HG03565 (cell line): ENCODE results near the gene NUMB.

Experiments
- ATAC-seq: cut with Tn5 transposase; IDR thresholded peaks from one replicate; pipeline ENCODE4 v1.9.1; 2021; ENCODE audit warnings: mild to moderate bottlenecking, moderate library complexity; ENCODE audit not compliant: unreplicated experiment

Gene NUMB

DNA sequence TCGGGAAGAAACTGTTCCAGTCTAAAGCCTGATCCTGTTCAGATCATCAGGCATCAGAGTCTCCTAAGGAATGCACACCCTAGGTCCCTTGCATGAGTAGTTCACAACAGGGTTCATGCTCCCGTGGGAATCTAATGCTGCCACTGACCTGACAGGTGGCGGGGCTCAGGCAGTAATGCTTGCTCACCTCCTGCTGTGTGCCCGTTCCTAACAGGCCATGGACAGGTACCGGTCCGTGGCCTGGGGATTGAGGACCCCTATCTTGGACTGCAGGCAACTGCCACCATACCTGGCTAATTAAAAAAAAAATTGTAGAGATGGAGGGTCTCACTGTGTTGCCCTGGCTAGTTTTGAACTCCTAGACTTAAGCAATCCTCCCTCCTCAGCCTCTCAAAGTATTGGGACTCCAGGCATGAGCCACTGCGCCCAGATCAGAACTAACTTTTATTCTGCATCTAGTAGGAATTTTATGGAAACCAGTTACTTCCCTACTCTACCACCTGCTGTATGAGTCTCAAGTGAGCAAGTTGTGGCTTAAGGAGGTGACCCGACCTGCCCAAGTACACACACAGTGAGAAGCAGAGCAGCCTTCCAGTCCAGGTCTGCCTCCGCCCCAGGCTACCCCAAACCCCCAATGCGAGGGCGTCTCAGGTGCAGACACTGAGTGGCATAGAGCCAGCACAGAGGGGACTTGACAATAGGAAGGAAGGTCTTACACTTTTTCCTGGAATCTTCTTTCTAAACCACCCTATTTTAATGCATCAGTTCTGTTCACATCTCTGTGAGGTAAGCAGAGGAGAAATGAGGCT, 223.6 kb downstream of the NUMB start:
- no peak for ATAC-seq

DNA sequence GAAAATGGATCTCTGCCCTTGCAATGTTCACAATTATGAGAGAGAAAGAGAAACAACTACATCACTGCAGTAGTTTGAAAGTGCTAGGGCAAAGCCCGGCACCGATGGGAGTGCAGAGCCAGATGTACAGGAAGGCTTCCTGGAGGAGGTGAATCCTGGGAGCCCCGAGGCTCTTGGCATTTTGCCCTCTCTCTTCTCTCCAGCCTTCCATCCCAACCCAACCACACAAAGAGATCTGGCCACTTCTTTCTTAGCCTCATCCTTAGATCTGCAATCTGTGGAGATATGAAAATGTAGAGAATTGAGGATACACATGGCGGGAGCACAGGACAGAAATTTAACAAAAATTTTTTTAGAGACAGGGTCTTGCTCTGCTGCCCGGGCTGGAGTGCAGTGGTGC, 224.3 kb downstream of the NUMB start:
- ATAC-seq, result no peak

DNA sequence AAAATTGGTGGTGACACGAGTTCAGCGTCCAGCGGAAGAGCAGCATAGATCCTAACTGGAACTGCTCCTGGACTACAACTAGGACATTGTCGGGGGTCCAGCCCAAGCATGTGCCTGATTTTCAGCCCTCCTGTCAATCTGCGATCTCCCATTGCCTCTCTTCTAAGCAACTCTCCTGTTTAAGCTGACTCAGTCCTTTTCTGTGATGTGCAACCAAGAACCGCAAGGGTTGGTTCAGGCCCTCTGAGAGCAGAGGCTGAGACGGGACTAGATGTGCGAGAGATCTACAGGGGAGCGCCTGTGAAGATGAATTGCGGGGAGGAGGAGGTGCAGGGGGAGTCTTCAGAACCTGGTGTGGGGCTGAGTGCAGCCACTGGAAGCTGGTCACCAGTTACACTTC, 224.8 kb downstream of the NUMB start:
- ATAC-seq, result no peak

DNA sequence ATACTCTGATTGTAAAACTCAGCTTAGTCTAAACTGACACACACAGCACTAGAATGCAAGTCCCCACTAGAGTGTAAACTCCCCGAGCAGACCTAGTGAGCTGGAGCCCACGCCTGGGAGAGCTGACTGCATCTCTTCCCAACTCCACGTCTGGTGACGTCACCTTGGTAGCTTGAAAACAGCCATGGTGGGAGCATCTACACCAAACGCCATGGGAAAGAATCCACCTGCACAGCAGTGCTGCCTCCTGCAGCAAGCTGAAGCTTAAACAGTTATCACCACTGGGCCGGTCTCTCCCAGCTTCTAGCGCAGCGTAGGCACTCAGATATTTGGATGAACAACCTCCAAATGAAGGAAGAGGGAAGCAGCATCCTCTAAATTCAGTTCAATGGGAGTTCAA, 225.4 kb downstream of the NUMB start:
- no peak for ATAC-seq

DNA sequence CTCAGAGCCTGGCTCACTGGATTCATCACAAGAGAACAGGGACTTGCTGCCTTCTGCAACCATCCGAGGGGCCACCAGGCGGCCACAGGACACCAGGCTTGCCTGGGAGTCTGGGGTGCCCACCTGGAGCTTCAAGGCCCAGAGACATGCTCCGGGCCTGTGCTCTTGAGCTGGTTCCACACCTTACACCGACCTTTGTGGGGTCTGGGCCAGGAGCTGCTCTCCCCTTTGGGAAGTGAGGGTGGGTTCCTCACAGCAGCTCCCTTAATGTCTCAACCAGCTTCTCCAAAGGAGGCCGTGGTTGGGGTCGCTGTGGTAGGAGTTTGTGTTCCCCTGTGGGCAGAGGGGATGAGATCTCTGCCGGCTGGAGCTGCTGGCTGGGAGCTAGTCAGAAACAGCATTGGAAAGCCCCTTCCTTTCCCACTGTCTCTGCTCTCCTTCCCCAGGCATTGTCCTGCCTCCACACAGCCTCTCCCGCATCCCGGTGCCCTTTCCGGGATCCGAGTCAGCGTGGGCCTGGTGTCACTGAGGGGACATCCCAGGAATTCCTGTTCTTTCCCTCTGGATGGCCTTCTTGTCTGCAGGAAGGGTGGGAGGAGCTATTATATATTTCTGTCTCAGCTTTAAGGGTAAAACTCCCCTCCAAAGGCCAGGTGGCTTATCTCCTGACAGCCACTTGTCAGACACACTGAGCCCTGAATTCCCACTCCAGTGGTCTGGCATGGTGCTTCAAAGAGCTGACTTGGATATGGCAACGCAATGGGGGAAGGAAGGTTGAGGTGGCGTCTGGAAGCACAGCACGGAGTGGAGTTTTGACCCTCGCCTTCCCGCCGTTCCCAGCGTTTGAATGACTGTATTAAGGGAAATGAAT, 226.1 kb downstream of the NUMB start:
- no peak for ATAC-seq

DNA sequence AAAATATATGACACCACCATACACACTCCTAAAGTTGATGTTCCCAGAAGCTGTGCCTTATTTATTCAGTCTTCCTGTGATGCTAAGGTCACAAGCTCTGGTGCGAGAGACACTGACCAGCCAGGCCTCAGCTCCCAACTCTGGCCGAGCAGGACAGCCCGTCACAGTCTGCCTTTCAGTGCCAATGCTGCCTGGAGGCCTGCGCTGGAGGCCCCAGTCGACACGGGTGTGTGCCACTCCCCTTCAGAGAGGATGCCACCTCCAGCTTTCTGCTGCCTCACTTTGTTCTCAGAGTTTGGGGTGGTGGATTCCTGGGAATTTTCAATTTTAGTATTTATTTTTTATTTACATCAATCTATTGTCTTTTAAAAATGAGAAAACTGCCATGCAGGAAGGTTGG, 228.3 kb downstream of the NUMB start:
- no peak for ATAC-seq

DNA sequence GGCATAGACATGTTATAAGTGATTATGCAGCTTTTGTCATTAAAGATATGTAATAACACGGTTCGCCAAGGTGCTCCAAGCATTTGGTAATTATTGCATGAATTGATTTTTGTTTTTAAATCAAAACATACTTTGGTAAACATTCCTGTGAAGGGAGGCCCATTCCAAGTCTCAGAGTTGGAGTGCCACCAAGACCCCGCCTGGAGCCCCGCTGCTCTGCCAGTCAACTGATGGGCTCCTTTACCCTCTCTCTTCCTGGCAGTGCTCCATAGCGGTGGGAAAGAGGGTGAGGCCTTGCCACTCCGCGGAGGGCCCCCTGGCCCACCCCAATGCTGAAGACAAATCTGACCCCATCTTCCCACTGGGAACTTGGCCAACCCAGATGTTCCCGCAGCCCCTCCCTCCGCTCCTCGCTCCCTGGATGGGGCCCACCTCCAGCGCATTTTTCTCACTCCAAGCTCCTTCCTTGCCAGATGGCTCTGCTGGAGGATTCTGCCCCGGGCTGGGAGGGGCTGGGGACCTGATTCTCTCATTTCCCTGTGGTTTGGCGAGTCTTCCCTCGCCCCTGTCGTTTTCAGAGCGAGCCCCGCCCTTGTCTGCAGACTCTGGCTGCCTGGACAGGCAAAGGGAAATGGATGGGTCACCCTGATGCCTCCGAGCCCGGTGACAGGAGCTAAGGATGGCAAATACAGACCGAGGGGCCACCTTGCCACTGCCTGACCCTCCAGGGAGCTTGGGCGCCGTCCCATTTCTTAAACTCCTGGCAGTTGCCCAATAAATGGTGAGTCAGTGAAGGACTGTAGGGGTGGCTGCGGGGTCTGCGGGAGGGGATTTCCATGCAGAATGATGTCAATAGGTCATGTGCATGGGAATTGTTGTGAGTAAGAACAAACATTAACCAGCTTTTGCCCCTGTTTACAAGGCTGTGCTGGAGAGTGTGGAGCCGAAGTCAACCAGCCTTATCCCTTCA, 230.2 kb downstream of the NUMB start:
- no peak for ATAC-seq

DNA sequence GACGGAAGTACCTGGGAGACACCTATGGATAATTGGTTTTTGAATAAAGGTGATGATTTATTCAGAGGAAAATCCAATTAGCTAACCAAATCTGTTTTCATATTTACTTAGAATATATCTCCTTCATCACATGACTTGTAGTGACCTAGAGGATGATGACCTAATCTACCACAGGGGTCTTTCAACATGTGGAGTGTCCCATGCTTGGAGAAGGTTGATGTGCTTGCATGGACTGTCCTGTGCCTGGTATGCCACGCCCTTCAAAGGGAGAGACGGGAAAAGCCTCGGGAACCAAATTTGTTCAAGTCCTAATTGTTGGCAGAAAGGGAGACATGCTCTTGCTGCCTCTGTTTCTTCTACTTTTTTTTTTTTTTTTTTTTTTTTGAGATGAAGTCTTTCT, 232.8 kb downstream of the NUMB start:
- ATAC-seq, result no peak
